Stimulated activated CD8-positive, alpha-beta memory T cell treated with anti-CD3 and anti-CD28 coated beads, Interleukin-4, amount 100 ng/mL, for 4 hours (primary cell): ENCODE measurements around the gene AIFM3.

Experiments used
- DNase-seq, 2 donors: peaks; one replicate each; pipeline ENCODE4 v3.0.0-alpha.2; 2020; ENCODE audit warnings: low read depth in 2 of 2, low spot score in 1 of 2

The AIFM3 gene

DNA sequence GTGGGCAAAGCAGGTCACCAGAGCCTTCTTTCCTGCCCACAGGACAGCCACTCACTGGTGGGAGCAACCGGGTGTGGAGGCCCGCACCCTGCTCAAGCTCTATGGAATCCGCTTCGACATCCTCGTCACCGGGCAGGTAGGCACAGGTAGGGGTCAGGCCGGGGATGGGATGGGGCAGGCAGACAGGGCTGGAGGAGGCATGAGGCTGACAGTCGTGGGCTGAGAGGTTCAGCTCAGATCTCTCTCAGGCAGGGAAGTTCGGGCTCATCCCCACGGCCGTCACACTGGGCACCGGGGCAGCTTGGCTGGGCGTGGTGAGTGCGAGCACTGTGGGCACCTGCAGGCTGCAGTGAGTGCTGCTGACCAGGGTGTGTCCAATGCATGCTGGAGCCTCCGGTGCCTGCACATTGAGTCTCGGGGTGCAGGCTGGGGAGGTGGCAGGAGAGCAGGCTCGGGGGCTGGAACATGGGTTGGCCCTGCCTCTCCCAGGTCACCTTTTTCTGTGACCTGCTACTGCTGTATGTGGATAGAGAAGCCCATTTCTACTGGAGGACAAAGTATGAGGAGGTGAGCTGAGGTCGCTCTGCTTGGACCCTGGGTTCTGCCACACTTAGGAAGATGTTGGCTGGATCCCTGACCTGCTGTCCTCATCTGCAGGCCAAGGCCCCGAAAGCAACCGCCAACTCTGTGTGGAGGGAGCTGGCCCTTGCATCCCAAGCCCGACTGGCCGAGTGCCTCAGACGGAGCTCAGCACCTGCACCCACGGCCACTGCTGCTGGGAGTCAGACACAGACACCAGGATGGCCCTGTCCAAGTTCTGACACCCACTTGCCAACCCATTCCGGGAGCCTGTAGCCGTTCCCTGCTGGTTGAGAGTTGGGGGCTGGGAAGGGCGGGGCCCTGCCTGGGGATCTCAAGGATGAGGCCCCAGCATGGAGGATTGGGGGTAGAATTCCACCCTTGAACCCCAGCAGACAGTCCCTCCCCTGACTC is 59.0 kb downstream of the AIFM3 start:
- DNase-seq = no peak

GRCh38 chr22:21026783-21027692 is 60.0 kb downstream of the AIFM3 start:
- DNase-seq = no peak

- no peak for DNase-seq
Measured at GRCh38 chr22:21028277-21029251, 61.5 kb downstream of the AIFM3 start.

GRCh38 chr22:21029486-21030025 is 62.5 kb downstream of the AIFM3 start:
- DNase-seq = no peak

GRCh38 chr22:21030032-21030431 is 63.0 kb downstream of the AIFM3 start:
- DNase-seq = no peak
